Measurements from ENCODE around the gene AREL1.

GRCh38 chr14:74636424-74637177 lies 76.3 kb downstream of the AREL1 start:
- TF ChIP-seq KLF16 (tag by site-specific recombination; IDR thresholded peaks at IDR 0.05) (no peak), ZNF112 (tag by site-specific recombination; IDR thresholded peaks at IDR 0.05) (no peak), ZNF335 (tag by site-specific recombination; conservative IDR thresholded peaks at IDR 0.05) (no peak), MZF1 (tag by site-specific recombination; IDR thresholded peaks at IDR 0.05; ENCODE audit: borderline replicate concordance) (no peak), ZNF239 (tag by site-specific recombination; IDR thresholded peaks at IDR 0.05) (no peak), CTCF (tag by site-specific recombination; IDR thresholded peaks at IDR 0.05) (no peak)
- TF ChIP-seq, protein P1, sequence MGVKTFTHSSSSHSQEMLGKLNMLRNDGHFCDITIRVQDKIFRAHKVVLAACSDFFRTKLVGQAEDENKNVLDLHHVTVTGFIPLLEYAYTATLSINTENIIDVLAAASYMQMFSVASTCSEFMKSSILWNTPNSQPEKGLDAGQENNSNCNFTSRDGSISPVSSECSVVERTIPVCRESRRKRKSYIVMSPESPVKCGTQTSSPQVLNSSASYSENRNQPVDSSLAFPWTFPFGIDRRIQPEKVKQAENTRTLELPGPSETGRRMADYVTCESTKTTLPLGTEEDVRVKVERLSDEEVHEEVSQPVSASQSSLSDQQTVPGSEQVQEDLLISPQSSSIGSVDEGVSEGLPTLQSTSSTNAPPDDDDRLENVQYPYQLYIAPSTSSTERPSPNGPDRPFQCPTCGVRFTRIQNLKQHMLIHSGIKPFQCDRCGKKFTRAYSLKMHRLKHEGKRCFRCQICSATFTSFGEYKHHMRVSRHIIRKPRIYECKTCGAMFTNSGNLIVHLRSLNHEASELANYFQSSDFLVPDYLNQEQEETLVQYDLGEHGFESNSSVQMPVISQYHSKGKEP (tag by site-specific recombination; IDR thresholded peaks at IDR 0.05): no peak
